ENCODE results near the gene MTOR.
A peak's percentile ranks its signal among the peaks of the same experiment; 100 is the strongest.
"Not testable (repeated sequence)": the region's sequence is repeated elsewhere in the genome, so short reads cannot be mapped to it uniquely, and the experiment has no call there.

The MTOR gene

DNA sequence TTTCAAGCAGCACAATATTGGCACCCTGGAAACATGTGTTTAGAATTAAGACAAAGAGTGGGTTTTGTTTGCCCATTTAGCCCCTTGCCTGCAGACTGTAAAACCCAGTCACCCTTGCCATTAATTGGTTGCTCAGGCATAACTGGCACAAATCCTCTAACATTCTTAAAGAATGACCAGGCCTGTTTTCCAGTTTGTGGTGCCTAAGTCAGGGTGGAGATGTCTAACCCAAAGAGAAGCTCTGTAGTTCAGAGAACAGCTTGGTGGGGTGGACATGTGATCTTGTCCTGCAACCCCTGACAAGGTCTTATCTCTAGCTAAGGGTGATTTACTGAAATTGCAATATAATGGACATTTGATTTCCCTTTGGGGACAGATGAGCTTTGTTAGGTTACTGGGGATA is 82.0 kb downstream of the MTOR start:
- no peak for DNase-seq (ENCODE audit: low spot score)

DNA sequence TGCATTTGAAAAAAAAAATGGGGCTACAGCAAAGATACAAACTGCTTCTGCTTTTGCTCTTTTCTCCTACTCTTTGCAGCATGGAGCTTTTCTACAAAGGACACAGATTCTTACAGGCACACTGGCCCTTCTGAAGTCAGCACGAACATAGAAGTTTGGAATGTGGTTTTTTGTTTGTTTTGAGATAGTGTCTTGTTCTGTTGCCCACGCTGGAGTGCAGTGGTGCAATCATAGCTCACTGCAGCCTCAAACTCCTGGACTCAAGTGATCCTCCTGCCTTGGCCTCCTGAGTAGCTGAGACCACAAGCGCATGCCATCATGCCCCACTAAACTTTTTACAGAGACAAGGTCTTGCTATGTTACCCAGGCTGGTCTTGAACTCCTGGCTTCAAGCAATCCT is 82.6 kb downstream of the MTOR start:
- DNase-seq (ENCODE audit: low spot score), result not testable (repeated sequence)

DNA sequence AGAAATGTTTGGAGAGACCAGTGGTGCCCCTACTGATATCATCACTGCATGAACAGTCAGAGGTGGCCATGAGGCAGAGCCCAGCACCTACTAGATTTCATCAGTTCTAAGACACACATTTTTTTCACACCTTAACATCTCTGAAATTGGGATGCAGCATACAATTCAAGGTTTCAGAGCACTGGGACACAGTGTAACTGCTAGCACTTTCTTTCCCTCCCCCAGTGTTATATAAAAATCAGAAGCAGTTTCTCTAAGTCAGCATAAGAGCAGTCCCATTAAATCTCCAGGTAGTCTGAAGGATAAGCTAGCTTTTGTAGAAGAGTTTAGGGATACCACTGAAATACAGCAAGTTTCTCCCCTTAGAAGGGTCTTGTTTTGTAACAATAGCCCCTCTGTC is 83.2 kb downstream of the MTOR start:
- DNase-seq (ENCODE audit: low spot score), result no peak

DNA sequence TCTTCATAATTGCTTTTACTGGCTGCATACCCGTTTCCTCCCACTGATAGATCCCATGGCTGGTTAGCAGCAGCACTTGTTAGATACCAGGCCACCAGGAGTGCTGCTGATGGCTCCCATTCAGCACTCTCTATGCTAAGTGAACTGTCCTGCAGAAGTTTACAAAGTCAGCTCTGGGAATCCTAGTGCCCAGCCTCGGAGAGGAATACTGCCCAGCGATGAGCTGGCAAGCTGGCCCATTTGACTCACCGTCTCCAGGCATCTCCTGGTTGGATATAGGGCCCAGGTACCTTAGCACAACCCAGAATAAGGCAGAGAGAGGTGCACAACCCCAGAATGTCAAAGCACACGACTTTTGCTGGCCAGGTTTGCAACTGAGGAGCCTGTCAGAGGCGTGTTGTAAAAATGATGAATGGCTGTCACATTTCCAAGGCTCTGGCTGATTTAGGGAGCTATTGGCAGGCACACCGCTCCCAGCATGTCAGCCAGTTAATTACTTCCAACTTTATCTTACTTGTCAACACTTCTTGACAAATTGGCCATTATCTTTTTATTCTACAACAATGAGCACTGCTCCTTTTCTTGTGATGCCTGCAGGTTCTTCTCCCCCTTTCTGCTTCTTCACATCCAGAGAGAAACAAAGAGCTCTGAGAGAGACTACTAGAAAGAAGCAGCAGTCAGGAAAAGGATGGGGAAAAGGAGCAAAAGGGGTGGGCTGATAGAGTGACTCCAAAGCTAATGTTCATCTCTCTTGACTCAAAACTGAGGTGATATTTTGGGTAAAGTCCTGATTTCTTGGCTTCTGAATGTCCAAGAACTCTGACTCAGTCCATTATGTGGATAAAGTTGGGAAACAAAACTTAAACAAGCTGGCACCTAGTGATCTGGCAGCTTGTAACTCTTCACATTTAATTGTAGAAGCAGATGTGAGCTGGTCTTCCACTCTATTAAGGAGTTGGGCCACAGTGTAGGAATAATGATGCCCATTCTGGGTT is 84.0 kb downstream of the MTOR start:
- no peak for DNase-seq (ENCODE audit: low spot score)

DNA sequence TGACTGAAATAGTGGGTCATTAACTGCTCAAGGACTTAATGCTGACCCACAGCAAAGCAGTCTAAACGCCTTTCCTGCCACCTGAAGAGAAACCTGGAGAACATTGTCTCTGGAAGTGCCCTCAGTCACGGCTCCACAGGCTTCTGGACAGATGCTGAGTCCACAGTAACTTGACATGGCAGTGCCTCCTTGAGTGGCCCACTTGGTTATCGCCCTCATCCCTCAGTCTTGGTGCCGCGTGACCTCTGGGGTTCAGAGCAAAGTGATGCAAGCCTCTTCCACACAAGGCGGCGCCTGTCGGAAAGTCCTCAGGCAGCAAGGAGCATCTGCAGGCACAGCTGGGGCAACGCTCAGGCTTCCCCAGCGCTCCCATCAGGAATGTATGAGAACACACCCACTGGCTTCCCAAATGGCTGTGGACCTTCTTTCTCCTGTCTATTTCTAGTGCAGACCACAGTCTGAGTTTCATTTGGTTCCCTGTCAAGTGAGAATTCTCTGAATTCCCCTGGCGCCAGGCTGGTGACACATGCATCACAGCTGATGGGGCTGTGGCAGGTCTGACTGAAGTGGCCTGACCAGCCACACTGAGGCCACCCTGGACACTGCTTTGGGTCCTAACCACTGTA is 86.2 kb downstream of the MTOR start:
- DNase-seq (ENCODE audit: low spot score), result no peak

DNA sequence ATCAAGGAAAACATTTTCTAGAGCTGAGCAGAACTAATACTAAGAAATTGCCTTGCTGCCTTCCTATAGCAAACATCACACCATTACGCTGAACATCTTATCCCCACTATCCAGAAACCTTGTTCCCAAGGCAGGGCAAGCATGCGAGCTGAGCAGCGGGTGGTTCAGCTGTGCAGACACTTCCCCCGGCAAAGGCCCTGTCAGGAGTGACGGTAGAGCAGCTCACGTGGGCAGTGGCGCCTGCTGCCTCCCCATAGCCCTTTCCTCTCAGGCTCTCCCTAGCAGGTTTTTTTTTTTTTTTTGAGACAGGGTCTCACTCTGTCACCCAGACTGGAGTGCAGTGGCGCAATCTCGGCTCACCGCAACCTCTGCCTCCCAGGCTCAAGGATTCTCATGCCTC is 86.9 kb downstream of the MTOR start:
- no peak for DNase-seq (ENCODE audit: low spot score)

DNA sequence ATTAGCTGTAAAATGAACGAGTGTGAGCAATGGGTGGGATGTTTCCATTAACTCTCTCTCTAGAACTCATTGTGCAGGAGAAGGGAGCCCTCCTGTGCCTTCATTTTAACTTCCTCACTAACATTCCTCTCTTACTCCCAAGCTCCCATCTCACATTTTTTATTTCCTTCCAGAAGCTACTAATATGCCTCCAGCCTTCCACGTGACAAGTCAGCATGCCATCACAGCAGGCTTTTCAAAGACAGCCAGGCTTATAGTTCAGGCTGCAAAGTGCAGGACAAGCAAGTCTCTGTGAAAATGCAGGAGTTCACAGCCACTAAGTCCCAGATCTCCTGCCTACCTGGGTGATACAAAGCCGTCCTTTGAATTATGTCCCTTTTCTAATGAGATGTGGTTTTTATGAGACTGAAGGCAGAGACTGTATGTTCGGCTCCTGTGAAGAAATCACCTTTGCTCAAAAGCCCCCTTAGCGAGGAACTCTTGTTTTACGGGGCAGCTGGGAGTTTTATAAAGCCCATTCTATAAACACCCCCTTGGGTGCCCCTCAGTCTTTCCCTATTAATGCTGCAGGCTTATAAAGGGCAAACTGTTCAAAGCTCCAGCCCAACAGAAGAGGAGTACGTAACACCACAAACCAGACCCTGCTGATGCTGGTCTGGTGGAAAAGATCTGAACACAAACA is 87.9 kb downstream of the MTOR start:
- no peak for DNase-seq (ENCODE audit: low spot score)

DNA sequence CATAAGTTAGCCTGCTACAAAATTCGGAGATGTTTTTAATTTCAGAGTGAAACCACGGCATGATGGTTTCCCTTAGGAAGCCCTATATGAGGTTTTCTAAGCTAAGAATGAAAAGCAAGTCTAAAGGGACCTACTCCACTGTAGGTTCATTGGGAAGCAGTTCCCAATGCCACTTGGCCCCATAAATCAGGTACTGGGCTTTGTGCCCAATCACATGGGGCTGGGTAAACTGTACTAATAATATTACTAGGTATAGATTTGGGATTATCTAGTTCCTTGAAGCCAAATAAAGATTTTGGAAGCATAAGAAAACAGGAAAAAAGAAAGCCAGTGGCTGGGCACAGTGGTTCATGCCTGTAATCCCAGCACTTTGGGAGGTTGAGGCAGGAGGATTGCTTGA is 92.2 kb downstream of the MTOR start:
- DNase-seq (ENCODE audit: low spot score), result no peak

DNA sequence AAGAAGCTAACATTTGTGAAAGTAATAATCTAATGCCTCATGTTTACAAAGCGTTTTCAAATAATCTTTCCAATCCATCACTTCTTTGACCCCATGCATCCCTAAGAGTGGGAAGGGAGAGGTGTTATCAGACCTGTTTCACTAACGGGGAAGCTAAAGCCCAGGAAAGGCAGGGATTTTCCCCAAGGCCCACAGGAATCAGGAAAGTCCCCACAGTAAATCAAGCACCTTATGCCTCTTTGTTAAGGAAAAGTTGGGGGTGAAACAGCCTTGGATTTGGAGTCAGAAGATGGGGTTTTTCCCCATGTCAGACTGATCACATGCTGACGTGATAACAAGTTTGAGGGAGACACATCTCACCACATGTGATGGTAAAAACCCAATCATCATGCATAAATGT is 93.1 kb downstream of the MTOR start:
- DNase-seq (ENCODE audit: low spot score), result no peak

DNA sequence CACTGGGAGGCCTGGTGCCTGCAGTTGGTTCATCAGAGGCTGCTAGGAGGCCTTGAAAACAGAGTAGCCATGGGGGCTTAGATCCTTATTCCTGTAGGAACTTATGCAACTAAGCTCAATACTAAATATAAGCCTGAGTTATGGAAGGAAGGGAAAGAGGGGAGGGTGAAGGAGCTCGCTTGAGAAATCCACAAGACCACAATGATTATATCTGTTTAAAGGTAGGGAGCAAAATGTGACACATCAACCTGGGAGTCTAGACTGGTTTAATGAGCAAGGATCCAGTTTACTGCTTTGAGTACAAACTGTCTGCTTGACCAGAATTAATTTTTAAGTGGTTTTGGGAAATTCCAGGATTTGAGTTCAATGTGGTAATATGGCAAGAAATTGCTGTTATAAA is 93.6 kb downstream of the MTOR start:
- no peak for DNase-seq (ENCODE audit: low spot score)

DNA sequence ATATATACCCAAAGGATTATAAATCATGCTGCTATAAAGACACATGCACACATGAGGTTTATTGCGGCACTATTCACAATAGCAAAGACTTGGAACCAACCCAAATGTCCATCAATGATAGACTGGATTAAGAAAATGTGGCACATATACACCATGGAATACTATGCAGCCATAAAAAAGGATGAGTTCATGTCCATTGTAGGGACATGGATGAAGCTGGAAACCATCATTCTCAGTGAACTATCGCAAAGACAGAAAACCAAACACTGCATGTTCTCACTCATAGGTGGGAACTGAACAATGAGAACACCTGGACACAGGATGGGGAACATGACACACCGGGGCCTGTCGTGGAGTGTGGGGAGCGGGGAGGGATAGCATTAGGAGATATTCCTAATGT is 95.6 kb downstream of the MTOR start:
- DNase-seq (ENCODE audit: low spot score), result not testable (repeated sequence)

DNA sequence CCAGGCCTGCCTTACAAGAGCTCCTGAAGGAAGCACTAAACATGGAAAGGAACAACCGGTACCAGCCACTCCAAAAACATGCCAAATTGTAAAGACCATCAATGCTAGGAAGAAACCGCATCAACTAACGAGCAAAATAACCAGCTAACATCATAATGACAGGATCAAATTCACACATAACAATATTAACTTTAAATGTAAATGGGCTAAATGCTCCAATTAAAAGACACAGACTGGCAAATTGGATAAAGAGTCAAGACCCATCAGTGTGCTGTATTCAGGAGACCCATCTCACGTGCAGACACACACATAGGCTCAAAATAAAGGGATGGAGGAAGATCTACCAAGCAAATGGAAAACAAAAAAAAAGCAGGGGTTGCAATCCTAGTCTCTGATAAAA is 99.6 kb downstream of the MTOR start:
- not testable (repeated sequence) for DNase-seq (ENCODE audit: low spot score)

DNA sequence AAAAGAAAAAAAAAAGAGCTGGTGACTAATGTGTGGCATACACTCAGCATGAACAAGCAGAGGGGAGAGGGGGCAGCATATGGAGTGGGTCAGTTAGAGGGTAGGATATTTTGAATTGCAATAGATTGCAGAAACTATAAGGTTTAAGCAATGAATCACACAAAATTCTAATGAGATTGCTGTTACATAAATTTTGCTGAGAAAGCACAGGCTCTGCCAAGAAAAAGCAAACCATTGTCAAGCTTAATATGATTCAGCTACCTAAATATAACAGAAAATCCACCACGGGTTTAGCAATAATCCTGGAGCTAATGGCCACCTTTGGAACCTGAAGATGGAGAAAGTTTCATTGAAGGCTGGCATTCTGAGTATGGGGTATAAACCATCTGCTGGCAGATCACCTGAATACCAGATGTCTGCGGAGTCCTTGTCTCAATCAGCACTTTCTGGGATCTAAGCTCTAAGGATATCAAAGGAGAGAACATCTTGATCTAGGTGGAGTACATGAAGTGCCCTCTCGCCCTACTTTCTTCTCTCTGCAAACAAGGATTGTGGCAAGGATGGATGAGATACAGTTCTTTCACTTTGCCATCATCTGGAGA is 103.5 kb downstream of the MTOR start:
- no peak for DNase-seq (ENCODE audit: low spot score)

DNA sequence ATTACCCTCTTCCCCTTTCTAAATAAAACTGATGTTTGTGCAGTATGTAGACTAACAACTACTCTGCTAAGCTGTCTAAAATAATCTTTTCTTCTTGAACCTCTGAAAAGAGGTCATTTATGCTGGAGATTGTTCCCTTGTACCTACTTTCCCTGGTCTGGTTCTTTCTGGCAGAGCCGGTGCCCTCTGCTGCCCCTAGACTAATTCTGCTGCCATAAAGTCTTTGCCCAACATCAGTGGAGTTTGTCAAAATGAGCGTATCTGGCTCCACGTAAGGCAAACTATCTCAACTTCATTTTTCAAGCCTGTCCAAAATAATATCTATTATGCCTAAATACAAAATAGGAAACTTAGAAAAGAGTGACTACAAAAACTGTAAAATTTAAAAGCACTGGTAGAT is 104.1 kb downstream of the MTOR start:
- no peak for DNase-seq (ENCODE audit: low spot score)

DNA sequence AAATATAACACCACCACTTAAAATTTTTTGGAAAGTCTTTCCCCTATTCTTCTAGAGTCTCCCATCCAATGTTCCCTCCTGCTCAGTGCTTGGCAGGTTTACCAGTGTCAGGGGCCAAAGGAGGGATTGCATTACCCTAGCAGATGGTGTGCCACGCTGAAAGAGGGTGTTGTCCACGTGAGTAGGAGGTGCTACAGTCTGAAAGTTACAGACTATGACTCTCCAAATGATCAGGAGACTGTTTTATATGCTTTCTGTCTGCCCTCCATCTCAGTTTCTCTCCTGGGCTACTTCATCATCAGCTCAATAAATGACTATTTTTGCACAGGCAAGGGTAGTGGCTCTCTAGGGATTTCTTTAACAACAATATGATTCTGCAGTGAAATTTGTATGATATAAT is 104.5 kb downstream of the MTOR start:
- DNase-seq (ENCODE audit: low spot score), result no peak

DNA sequence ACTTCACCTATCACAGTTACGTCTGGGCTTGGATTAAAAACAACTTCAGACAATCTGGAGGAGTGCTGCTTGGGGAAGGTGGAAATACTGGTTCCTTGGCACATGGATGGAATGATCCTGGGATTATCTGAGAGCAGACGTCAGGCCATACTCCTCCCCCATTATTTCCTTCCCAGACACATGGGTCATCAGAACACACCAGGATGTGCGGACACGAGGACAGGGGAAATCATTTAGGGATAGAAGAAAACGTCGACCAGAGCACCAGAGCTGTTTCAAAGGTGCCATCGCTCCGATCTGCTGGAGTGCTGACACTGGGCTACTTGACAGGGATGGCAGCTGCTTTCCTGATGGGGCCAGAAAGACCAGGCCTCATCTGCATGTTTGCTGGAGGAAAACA is 105.0 kb downstream of the MTOR start:
- DNase-seq (ENCODE audit: low spot score), result no peak

DNA sequence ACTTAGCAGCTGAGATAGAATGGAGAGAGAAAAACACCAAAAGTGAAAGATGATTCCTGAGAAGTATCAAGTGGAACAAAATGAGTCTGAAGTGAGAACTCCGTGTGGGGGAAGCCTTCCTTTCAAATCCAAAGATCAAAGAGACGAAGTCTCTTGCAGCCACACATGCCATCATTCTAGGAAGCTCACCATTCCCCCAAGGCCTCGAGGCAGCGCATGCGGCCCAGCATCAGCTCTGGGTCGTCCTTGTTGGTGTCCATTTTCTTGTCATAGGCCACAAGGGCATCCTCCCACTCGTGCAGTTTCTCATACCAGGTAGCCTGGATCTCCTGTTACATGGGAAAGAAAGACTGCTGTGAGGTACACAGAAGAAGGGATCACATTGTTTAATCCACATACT is 105.4 kb downstream of the MTOR start:
- DNase-seq (ENCODE audit: low spot score), result peak; percentile 9

DNA sequence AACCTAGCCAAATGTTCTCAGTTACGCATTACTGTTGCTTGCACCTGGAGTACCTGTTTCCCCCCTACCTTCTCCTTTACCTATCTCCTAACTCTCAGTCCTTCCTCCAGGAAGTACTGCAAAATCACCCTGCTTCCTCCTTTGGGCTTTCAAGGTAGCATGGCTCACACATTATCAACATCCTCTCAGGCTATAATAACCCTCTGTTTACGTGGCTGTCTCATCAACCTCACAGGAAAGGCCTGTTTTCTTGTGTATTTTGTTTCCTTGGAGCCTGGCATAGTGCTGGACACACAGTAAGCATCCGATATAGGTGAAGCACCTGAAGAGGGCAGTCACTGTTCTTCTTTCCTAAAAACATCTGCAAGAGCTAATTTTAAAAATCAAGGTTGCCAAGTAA is 105.9 kb downstream of the MTOR start:
- DNase-seq (ENCODE audit: low spot score), result no peak

DNA sequence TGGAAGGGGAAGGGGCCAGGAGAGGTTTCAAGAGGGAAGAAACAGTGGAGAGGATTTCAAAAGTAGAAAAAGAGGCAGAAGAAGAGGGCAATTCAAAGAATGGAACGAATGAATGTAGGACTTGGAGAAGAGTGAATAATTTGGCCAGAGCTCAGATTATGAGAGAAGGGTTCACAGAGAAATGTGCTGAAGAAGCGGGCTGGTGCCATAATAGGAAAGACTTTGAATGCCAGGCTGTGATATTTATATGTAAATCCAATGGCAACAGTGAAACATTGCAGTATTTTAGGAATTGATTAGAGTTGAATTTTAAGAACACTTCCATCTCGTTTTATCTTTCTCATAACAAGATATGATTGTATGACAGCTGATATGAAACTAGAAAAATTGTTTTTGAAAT is 109.2 kb downstream of the MTOR start:
- DNase-seq (ENCODE audit: low spot score), result no peak

DNA sequence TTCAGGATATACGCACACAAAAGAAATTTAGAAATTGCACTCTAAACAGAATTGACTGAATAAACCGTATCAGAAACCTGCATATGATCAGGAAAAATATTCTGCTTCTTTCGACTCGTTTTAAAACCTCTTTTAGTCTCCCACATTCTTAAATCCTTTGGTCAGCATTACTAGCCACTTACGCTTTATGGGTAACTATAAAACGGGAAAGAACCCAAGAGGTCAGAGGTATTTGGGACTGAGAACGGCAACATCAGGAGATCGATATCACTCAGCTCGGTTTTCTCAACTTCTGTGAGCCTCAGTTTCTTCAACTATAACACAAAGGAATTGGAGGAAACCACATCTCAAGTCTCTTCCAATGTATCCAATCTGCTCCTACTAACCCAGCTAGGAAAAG is 109.6 kb downstream of the MTOR start:
- DNase-seq (ENCODE audit: low spot score), result no peak

DNA sequence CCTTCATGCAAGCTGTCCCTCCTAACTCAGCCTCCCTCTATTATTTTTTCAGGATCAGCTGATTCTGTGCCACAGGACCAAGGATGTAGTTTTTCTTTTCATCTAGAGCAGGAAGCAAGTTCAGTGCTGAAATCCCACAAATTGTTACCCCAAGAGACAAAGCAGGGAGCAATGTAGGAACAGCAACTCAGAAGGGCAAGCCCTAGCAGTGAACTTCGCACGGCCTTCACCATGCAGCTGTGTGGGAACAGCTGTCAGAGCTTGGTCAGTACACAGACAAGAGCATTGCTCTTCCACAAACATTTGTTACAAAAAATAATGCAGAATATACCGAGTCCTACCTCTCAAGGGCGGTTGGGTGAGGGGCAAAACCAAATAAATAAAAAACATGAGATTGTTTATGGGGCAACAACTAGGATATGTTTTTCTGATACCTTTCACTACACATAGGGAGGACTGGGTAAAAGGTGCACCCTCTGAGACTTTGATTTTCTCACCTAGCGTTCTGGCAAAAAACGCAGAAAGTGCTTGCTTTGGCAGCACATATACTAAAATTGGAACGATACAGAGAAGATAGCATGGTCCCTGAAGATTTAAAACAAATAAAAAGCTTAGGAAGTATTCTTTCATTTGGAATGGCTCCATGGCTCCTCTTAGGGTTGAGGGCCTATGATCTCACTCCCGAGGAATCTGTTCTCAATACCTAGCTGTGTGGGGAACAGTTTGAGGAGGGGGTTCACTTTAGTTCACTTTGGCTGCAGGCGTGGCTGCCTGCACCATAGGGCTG is 110.3 kb downstream of the MTOR start:
- no peak for DNase-seq (ENCODE audit: low spot score)

DNA sequence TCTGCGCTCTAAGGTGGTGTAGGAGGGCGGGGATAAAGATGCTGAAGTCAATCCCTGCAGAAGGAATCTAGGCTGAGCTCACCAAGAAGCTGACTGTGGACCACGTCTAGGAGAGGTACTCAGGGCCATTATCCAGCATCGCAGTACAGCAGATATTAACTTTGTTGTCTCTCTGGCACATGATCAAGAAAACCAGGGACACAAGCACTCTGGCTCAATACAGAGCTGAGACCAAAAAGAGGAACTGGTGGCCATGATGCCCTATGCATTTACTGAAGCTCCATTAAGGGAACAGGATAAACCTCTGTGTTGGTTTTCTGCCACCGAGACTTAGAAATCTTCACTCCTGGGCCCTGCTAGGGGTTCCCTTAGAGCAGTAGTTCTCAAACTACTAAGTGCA is 111.2 kb downstream of the MTOR start:
- DNase-seq (ENCODE audit: low spot score), result no peak

Measured in activated CD4-positive, alpha-beta T cell treated with anti-CD3 and anti-CD28 coated beads, Interleukin-2, Interleukin-4, amounts not matched to agents 100 ng/mL and 50 ng/mL, durations not matched to agents 16 hours and 8 hours (primary cell).